SKM-1 (cell line): ENCODE data around the gene MICALL1.

Experiments
- DNase-seq: peaks from one replicate; lab custom pipeline; 2025; ENCODE audit not compliant: unreplicated experiment; lab: John Stamatoyannopoulos, UW

Gene MICALL1

GRCh38 chr22:37906364-37907008, 389 bp downstream of the MICALL1 start:
- no peak for DNase-seq

GRCh38 chr22:37907036-37907954, 1.2 kb downstream of the MICALL1 start:
- no peak for DNase-seq

GRCh38 chr22:37909766-37910165, 3.7 kb downstream of the MICALL1 start:
- DNase-seq = no peak

GRCh38 chr22:37910890-37911672, 5.0 kb downstream of the MICALL1 start:
- no peak for DNase-seq

- no peak for DNase-seq
These were observed 5.6 kb downstream of the MICALL1 start for GRCh38 chr22:37911697-37912096.

GRCh38 chr22:37912171-37912570, 6.1 kb downstream of the MICALL1 start:
- no peak for DNase-seq

GRCh38 chr22:37913233-37913721, 7.2 kb downstream of the MICALL1 start:
- DNase-seq = no peak

- no peak for DNase-seq
These were observed 10.2 kb downstream of the MICALL1 start for GRCh38 chr22:37916311-37916710.

- no peak for DNase-seq
These were observed 11.9 kb downstream of the MICALL1 start for GRCh38 chr22:37917874-37918548.

- no peak for DNase-seq
These were observed 12.6 kb downstream of the MICALL1 start for GRCh38 chr22:37918580-37919270.

GRCh38 chr22:37920126-37920525, 14.0 kb downstream of the MICALL1 start:
- no peak for DNase-seq

- DNase-seq = no peak
These were observed 16.1 kb downstream of the MICALL1 start for GRCh38 chr22:37922191-37922590.

- DNase-seq = no peak
These were observed 17.8 kb downstream of the MICALL1 start for GRCh38 chr22:37923927-37924326.

GRCh38 chr22:37924386-37925065, 18.4 kb downstream of the MICALL1 start:
- no peak for DNase-seq

GRCh38 chr22:37925330-37925729, 19.2 kb downstream of the MICALL1 start:
- no peak for DNase-seq

- no peak for DNase-seq
These were observed 19.7 kb downstream of the MICALL1 start for GRCh38 chr22:37925767-37926166.

- no peak for DNase-seq
These were observed 20.3 kb downstream of the MICALL1 start for GRCh38 chr22:37926358-37926757.

GRCh38 chr22:37926771-37927636, 20.9 kb downstream of the MICALL1 start:
- DNase-seq = no peak

GRCh38 chr22:37927637-37927936, 21.5 kb downstream of the MICALL1 start:
- DNase-seq = no peak
